H9 (cell line): ENCODE results near the gene SERPINB10. TPM values are rescaled to one million over a fixed set of nuclear protein-coding genes. Genes with fewer than 3 reads are reported as not detected.

Experiments used
- DNase-seq: peaks from one replicate; pipeline ENCODE4 v3.0.0-alpha.2; 2017
- H2AFZ ChIP-seq: one replicate; pipeline ENCODE4 v1.6.1; 2013; ENCODE audit warnings: mild to moderate bottlenecking, low read length, control low read depth, moderate library complexity
- H2AK5ac ChIP-seq: 2 replicates; pipeline ENCODE4 v1.6.1; 2013; ENCODE audit warnings: low read length, control low read depth, mixed read lengths; ENCODE audit not compliant: insufficient read length
- H2BK120ac ChIP-seq: one replicate; pipeline ENCODE4 v1.6.1; 2013; ENCODE audit warnings: low read depth, mild to moderate bottlenecking, low read length, control low read depth, inconsistent platforms; ENCODE audit not compliant: poor library complexity, severe bottlenecking
- H2BK12ac ChIP-seq: 2 replicates; pipeline ENCODE4 v1.6.1; 2013; ENCODE audit warnings: low read length, control low read depth, mixed read lengths, low read depth; ENCODE audit not compliant: insufficient read length
- H2BK15ac ChIP-seq: 2 replicates; pipeline ENCODE4 v1.6.1; 2013; ENCODE audit warnings: low read depth, low read length, control low read depth
- H2BK20ac ChIP-seq: one replicate; pipeline ENCODE4 v1.6.1; 2013; ENCODE audit warnings: low read depth, mild to moderate bottlenecking, low read length, control low read depth, inconsistent platforms; ENCODE audit not compliant: poor library complexity, severe bottlenecking
- H2BK5ac ChIP-seq: 2 replicates; pipeline ENCODE4 v1.6.1; 2013; ENCODE audit warnings: low read length, control low read depth, mixed read lengths; ENCODE audit not compliant: insufficient read length
- H3K14ac ChIP-seq: 2 replicates; pipeline ENCODE4 v1.6.1; 2013; ENCODE audit warnings: low read length, control low read depth; ENCODE audit not compliant: insufficient read depth
- H3K18ac ChIP-seq: 2 replicates; pipeline ENCODE4 v1.6.1; 2013; ENCODE audit warnings: low read depth, mild to moderate bottlenecking, mixed read lengths, low read length, control low read depth; ENCODE audit not compliant: insufficient read length
- H3K23ac ChIP-seq: 2 replicates; pipeline ENCODE4 v1.6.1; 2013; ENCODE audit warnings: low read length, control low read depth, mixed read lengths, low read depth; ENCODE audit not compliant: insufficient read length
- H3K23me2 ChIP-seq: 2 replicates; pipeline ENCODE4 v1.6.1; 2013; ENCODE audit warnings: low read depth, mild to moderate bottlenecking, mixed read lengths, low read length, control low read depth; ENCODE audit not compliant: insufficient read length, poor library complexity, severe bottlenecking
- H3K27ac ChIP-seq: 2 replicates; pipeline ENCODE4 v1.5.1; 2013; ENCODE audit warnings: low read length, control low read depth, mixed read lengths, low read depth; ENCODE audit not compliant: insufficient read length
- H3K27me3 ChIP-seq: 2 replicates; pipeline ENCODE4 v1.6.1; 2013; ENCODE audit warnings: low read length, control low read depth, inconsistent platforms; ENCODE audit not compliant: insufficient read depth
- H3K4ac ChIP-seq: 2 replicates; pipeline ENCODE4 v1.6.1; 2013; ENCODE audit warnings: low read depth, mild to moderate bottlenecking, control low read depth, inconsistent platforms, low read length, moderate library complexity
- H3K4me1 ChIP-seq: 2 replicates; pipeline ENCODE4 v1.6.1; 2013; ENCODE audit warnings: low read length, control low read depth, inconsistent platforms; ENCODE audit not compliant: insufficient read depth
- H3K4me2 ChIP-seq: 2 replicates; pipeline ENCODE4 v1.6.1; 2013; ENCODE audit warnings: low read length, control low read depth, mixed read lengths; ENCODE audit not compliant: insufficient read length, insufficient read depth
- H3K56ac ChIP-seq: 2 replicates; pipeline ENCODE4 v1.6.1; 2013; ENCODE audit warnings: low read depth, mild to moderate bottlenecking, mixed read lengths, low read length, control low read depth; ENCODE audit not compliant: insufficient read length
- H3K79me1 ChIP-seq: 2 replicates; pipeline ENCODE4 v1.6.1; 2013; ENCODE audit warnings: low read depth, mild to moderate bottlenecking, moderate library complexity, low read length, control low read depth, inconsistent platforms; ENCODE audit not compliant: insufficient read depth, poor library complexity, severe bottlenecking
- H3K79me2 ChIP-seq: 2 replicates; pipeline ENCODE4 v1.6.1; 2013; ENCODE audit warnings: low read length, control low read depth, inconsistent platforms; ENCODE audit not compliant: insufficient read depth
- H3K9ac ChIP-seq: 2 replicates; pipeline ENCODE4 v1.6.1; 2013; ENCODE audit warnings: low read length, control low read depth, mixed read lengths; ENCODE audit not compliant: insufficient read length; ENCODE audit errors: extremely low read depth
- H3K9me3 ChIP-seq: one replicate; pipeline ENCODE4 v1.6.1; 2013; ENCODE audit warnings: low read depth, low read length, inconsistent platforms; ENCODE audit not compliant: control insufficient read depth
- H3T11ph ChIP-seq: one replicate; pipeline ENCODE4 v1.6.1; 2013; ENCODE audit warnings: mild to moderate bottlenecking, low read length, control low read depth, inconsistent platforms
- H4K20me1 ChIP-seq: one replicate; pipeline ENCODE4 v1.6.1; 2013; ENCODE audit not compliant: control insufficient read depth, insufficient read length, insufficient read depth
- H4K5ac ChIP-seq: 2 replicates; pipeline ENCODE4 v1.6.1; 2013; ENCODE audit warnings: low read depth, mild to moderate bottlenecking, mixed read lengths, low read length, control low read depth; ENCODE audit not compliant: insufficient read length
- H4K8ac ChIP-seq: replicated peaks from 2 replicates; pipeline ENCODE4 v1.6.1; 2013; ENCODE audit warnings: low read length, control low read depth, mixed read lengths, low read depth; ENCODE audit not compliant: insufficient read length
- H4K91ac ChIP-seq: 2 replicates; pipeline ENCODE4 v1.6.1; 2013; ENCODE audit warnings: low read depth, mild to moderate bottlenecking, moderate library complexity, mixed read lengths, low read length, control low read depth; ENCODE audit not compliant: insufficient read length
- H3K27ac Mint-ChIP-seq, 3 experiments: 2 replicates in 2 of 3; 3 replicates in 1 of 3; pipeline ENCODE4 v1.8.0; 2020 to 2021; ENCODE audit warnings: mixed read lengths in 3 of 3, mild to moderate bottlenecking in 1 of 3, moderate library complexity in 1 of 3
- H3K27me3 Mint-ChIP-seq: 2 replicates; pipeline ENCODE4 v1.8.0; 2021; ENCODE audit warnings: low read depth, mild to moderate bottlenecking, moderate library complexity, mixed read lengths
- H3K36me3 Mint-ChIP-seq, 3 experiments: 2 replicates in 2 of 3; 3 replicates in 1 of 3; pipeline ENCODE4 v1.8.0; 2020 to 2021; ENCODE audit warnings: low read depth in 3 of 3, mixed read lengths in 3 of 3; ENCODE audit not compliant: insufficient read depth in 1 of 3
- H3K4me1 Mint-ChIP-seq, 2 experiments: 2 replicates each; pipeline ENCODE4 v1.8.0; 2020; ENCODE audit warnings: mixed read lengths in 2 of 2
- H3K4me3 Mint-ChIP-seq, 2 experiments: 2 replicates in 1 of 2; 3 replicates in 1 of 2; pipeline ENCODE4 v1.8.0; 2020 to 2021; ENCODE audit warnings: mild to moderate bottlenecking in 2 of 2, mixed read lengths in 2 of 2, moderate library complexity in 1 of 2
- H3K9me3 Mint-ChIP-seq, 2 experiments: 2 replicates in 1 of 2; 3 replicates in 1 of 2; pipeline ENCODE4 v1.8.0; 2020; ENCODE audit warnings: mild to moderate bottlenecking in 2 of 2, mixed read lengths in 2 of 2, moderate library complexity in 1 of 2
- CTCF ChIP-seq: fragments of 200-600 bp; sonication (generic); conservative IDR thresholded peaks from 3 replicates; pipeline ENCODE4 v1.8.0; 2021; ENCODE audit warnings: antibody characterized with exemption, mild to moderate bottlenecking
- WGBS: extraction: QIAGEN DNeasy Blood & Tissue Kit; methylation state at CpG from one replicate; pipeline ENCODE4 v1.1.7; 2013; ENCODE audit warnings: missing lambda C conversion rate, low lambda C conversion rate, mixed read lengths; ENCODE audit not compliant: insufficient read length; ENCODE audit errors: extremely low coverage; 5-methylcytosine and 5-hydroxymethylcytosine counted together
- total RNA-seq: library from RNA; stranded (reverse); gene quantifications from 2 replicates; pipeline ENCODE4 v1.2.1, GENCODE V29; 2021

SERPINB10 gene
- total RNA-seq, 1 experiment from 2014 or later, result not detected

GRCh38 chr18:63860531-63860930 is 47.2 kb upstream of the SERPINB10 start:
- H2BK15ac ChIP-seq, result no peak overlapping the region
- Mint-ChIP-seq H3K4me1 (no peaks in the 10 kb centered on the region), H3K36me3 (no peaks in the 10 kb centered on the region), H3K27me3 (no peaks in the 10 kb centered on the region), H3K4me3 (no peak overlapping the region), H3K9me3 (peaks cover 0 to 2% of the 10 kb centered on the region in 2 experiments; a peak in 1 of 5 replicates), H3K27ac (no peak overlapping the region)
- H2AFZ ChIP-seq, result no peak overlapping the region
- H4K8ac ChIP-seq, result no peak overlapping the region
- H3K9me3 ChIP-seq, result no peaks in the 10 kb centered on the region
- H3K18ac ChIP-seq, result no peak overlapping the region
- no peak overlapping the region for H3T11ph ChIP-seq
- no peak overlapping the region for H2BK20ac ChIP-seq
- H3K9ac ChIP-seq, result no peak overlapping the region
- no peak overlapping the region for H2BK120ac ChIP-seq
- no peak overlapping the region for H3K14ac ChIP-seq
- H3K4me1 ChIP-seq, result no peaks in the 10 kb centered on the region
- H4K5ac ChIP-seq, result no peak overlapping the region
- WGBS, result no CpG with 5 or more reads among the region's 2 CpGs
- no peaks in the 10 kb centered on the region for H3K79me2 ChIP-seq
- H3K4ac ChIP-seq, result no peak overlapping the region
- H2BK5ac ChIP-seq, result no peak overlapping the region
- no peak for TF ChIP-seq CTCF
- H3K56ac ChIP-seq, result no peak overlapping the region
- no peak for DNase-seq
- H3K79me1 ChIP-seq, result no peaks in the 10 kb centered on the region
- no peaks in the 10 kb centered on the region for H3K27me3 ChIP-seq
- H2AK5ac ChIP-seq, result no peak overlapping the region
- no peak overlapping the region for H4K91ac ChIP-seq
- no peaks in the 10 kb centered on the region for H4K20me1 ChIP-seq
- H3K27ac ChIP-seq, result no peak overlapping the region
- no peak overlapping the region for H3K23ac ChIP-seq
- H3K23me2 ChIP-seq, result no peaks in the 10 kb centered on the region
- H3K4me2 ChIP-seq, result no peak overlapping the region
- H2BK12ac ChIP-seq, result no peak overlapping the region
